SK-N-SH (cell line): ENCODE measurements around the gene ARHGEF11. TPM values are rescaled to one million over a fixed set of nuclear protein-coding genes. Genes with fewer than 3 reads are reported as not detected.

Experiments used
- CTCF ChIA-PET: fragments of 300-600, 350-600 bp; formaldehyde crosslinking; extraction: SDS; loops from one replicate; lab custom pipeline; 2021; lab: Yijun Ruan, JAX
- POLR2A ChIA-PET: fragments of 350-600 bp; sonication (Branson Sonifier 250); formaldehyde crosslinking; extraction: SDS; loops from one replicate; lab custom pipeline; 2020; ENCODE audit warnings: antibody characterized with exemption, inconsistent platforms; lab: Yijun Ruan, JAX
- DNase-seq: peaks from one replicate; pipeline ENCODE4 v3.0.0; 2012
- H2AFZ ChIP-seq: fragments of 200-600 bp; sonication (generic); 2 replicates; pipeline ENCODE4 v1.8.1; 2016; ENCODE audit warnings: antibody characterized with exemption, mild to moderate bottlenecking, low read depth
- H3F3A ChIP-seq: fragments of 200-600 bp; sonication (generic); replicated peaks from 2 replicates; pipeline ENCODE3; 2016; ENCODE audit warnings: antibody characterized with exemption, mild to moderate bottlenecking; ENCODE audit not compliant: insufficient read depth
- H3K27ac ChIP-seq, 2 experiments: fragments of 200-500 bp in 1 of 2; fragments of 200-600 bp in 1 of 2; sonication (Bioruptor generic) in 1 of 2; sonication (generic), shearing (Covaris generic) in 1 of 2; 2 replicates each; pipeline versions ENCODE4 v1.5.1 to v1.6.1; 2014 to 2016; ENCODE audit warnings: low read depth in 2 of 2, inconsistent platforms in 1 of 2, low read length in 1 of 2, mild to moderate bottlenecking in 1 of 2, mixed read lengths in 1 of 2
- H3K27me3 ChIP-seq: fragments of 200-600 bp; sonication (generic), shearing (Covaris generic); 2 replicates; pipeline ENCODE4 v1.6.1; 2016; ENCODE audit warnings: mixed run types; ENCODE audit not compliant: insufficient read depth
- H3K36me3 ChIP-seq, 2 experiments: fragments of 200-500 bp in 1 of 2; fragments of 200-600 bp in 1 of 2; sonication (Bioruptor generic) in 1 of 2; sonication (generic) in 1 of 2; replicated peaks in 1 of 2; 2 replicates each; pipeline versions ENCODE3 to v1.5.1; 2014 to 2016; ENCODE audit warnings: low read length in 1 of 2, mild to moderate bottlenecking in 1 of 2; ENCODE audit not compliant: insufficient read depth in 2 of 2, control insufficient read depth in 1 of 2
- H3K4me1 ChIP-seq, 2 experiments: fragments of 200-500 bp in 1 of 2; fragments of 200-600 bp in 1 of 2; sonication (Bioruptor generic) in 1 of 2; sonication (generic), shearing (Covaris generic) in 1 of 2; 2 replicates each; pipeline versions ENCODE4 v1.5.1 to v1.6.1; 2014 to 2016; ENCODE audit warnings: low read depth in 1 of 2, low read length in 1 of 2, mixed run types in 1 of 2; ENCODE audit not compliant: insufficient read depth in 2 of 2, control insufficient read depth in 1 of 2
- H3K4me2 ChIP-seq: fragments of 200-600 bp; sonication (generic), shearing (Covaris generic); 2 replicates; pipeline ENCODE4 v1.6.1; 2017; ENCODE audit warnings: mixed run types
- H3K4me3 ChIP-seq, 2 experiments: fragments of 200-500 bp in 1 of 2; fragments of 200-600 bp in 1 of 2; sonication (Bioruptor generic) in 1 of 2; sonication (generic), shearing (Covaris generic) in 1 of 2; 2 replicates each; pipeline versions ENCODE4 v1.5.1 to v1.8.1; 2014 to 2016; ENCODE audit warnings: low read depth in 2 of 2, inconsistent platforms in 1 of 2, low read length in 1 of 2, mild to moderate bottlenecking in 1 of 2, mixed read lengths in 1 of 2, moderate library complexity in 1 of 2
- H3K79me2 ChIP-seq: fragments of 200-600 bp; sonication (generic); 2 replicates; pipeline ENCODE4 v1.8.1; 2017; ENCODE audit warnings: mild to moderate bottlenecking; ENCODE audit not compliant: insufficient read depth
- H3K9ac ChIP-seq: fragments of 200-600 bp; sonication (generic); 2 replicates; pipeline ENCODE4 v1.6.1; 2017; ENCODE audit warnings: mixed run types
- H3K9me2 ChIP-seq: fragments of 200-600 bp; sonication (generic); 2 replicates; pipeline ENCODE4 v1.6.1; 2017; ENCODE audit warnings: mixed run types
- H3K9me3 ChIP-seq: fragments of 200-600 bp; sonication (generic); 2 replicates; pipeline ENCODE4 v1.6.1; 2017; ENCODE audit warnings: mixed run types, mild to moderate bottlenecking, moderate library complexity
- H4K20me1 ChIP-seq: fragments of 200-600 bp; sonication (generic); 2 replicates; pipeline ENCODE4 v1.6.1; 2017; ENCODE audit warnings: mild to moderate bottlenecking, mixed run types; ENCODE audit not compliant: insufficient read depth
- FOSL2 ChIP-seq: IDR thresholded peaks from 2 replicates; pipeline ENCODE4 v1.4.0; 2012; ENCODE audit warnings: low read depth, mild to moderate bottlenecking, moderate library complexity, borderline replicate concordance
- FOXM1 ChIP-seq: IDR thresholded peaks from 2 replicates; pipeline ENCODE4 v1.4.0; 2012; ENCODE audit warnings: low read depth, mild to moderate bottlenecking
- GATA2 ChIP-seq: sonication (generic); formaldehyde crosslinking; IDR thresholded peaks from 2 replicates; pipeline ENCODE4 v1.5.0; 2020; ENCODE audit warnings: mild to moderate bottlenecking, missing genetic modification reagents
- JUND ChIP-seq: IDR thresholded peaks from 2 replicates; pipeline ENCODE4 v1.4.0; 2012
- MAX ChIP-seq: IDR thresholded peaks from 2 replicates; pipeline ENCODE4 v1.4.0; 2012; ENCODE audit warnings: low read depth
- NRF1 ChIP-seq: IDR thresholded peaks from 2 replicates; pipeline ENCODE4 v1.6.1; 2012; ENCODE audit warnings: low read depth, mild to moderate bottlenecking, low read length
- PBX3 ChIP-seq: IDR thresholded peaks from 2 replicates; pipeline ENCODE4; 2012
- RAD21 ChIP-seq: IDR thresholded peaks from 2 replicates; pipeline ENCODE4 v1.6.1; 2012; ENCODE audit warnings: mild to moderate bottlenecking, low read length
- RCOR1 ChIP-seq: fragments of 150-350 bp; IDR thresholded peaks from 2 replicates; pipeline ENCODE4 v1.6.1; 2017; ENCODE audit warnings: antibody characterized with exemption, low read length
- RFX5 ChIP-seq: IDR thresholded peaks from 2 replicates; pipeline ENCODE4 v1.6.1; 2012; ENCODE audit warnings: mild to moderate bottlenecking, improper control_type of control experiment, low read length
- SMC3 ChIP-seq: IDR thresholded peaks from 2 replicates; pipeline ENCODE4 v1.6.1; 2012; ENCODE audit warnings: low read depth, low read length, improper control_type of control experiment
- TAF1 ChIP-seq: IDR thresholded peaks from 2 replicates; pipeline ENCODE4 v1.6.1; 2012; ENCODE audit warnings: low read depth, mild to moderate bottlenecking, low read length, moderate library complexity, borderline replicate concordance
- TEAD4 ChIP-seq: IDR thresholded peaks from 2 replicates; pipeline ENCODE4 v1.4.0; 2012; ENCODE audit warnings: mild to moderate bottlenecking, borderline replicate concordance; ENCODE audit not compliant: insufficient read depth
- YY1 ChIP-seq: IDR thresholded peaks from 2 replicates; pipeline ENCODE4 v1.4.0; 2012; ENCODE audit warnings: low read depth, mild to moderate bottlenecking
- WGBS: methylation state at CpG from one replicate; pipeline ENCODE4 v1.1.6; 2017; ENCODE audit warnings: low lambda C conversion rate; 5-methylcytosine and 5-hydroxymethylcytosine counted together
- polyA plus RNA-seq, 3 experiments: library from polyadenylated mRNA; depleted of rRNA; stranded (reverse); fragments of >200 nt; gene quantifications; 2 replicates each; pipeline ENCODE4 v1.2.3, GENCODE V29; 2012
- TF ChIP-seq, protein P1 (sequence below): IDR thresholded peaks from 2 replicates; pipeline ENCODE4 v1.4.0; 2012; ENCODE audit warnings: low read depth, borderline replicate concordance
- TF ChIP-seq, protein P2 (sequence below): fragments of 200-600 bp; sonication (generic); IDR thresholded peaks from 2 replicates; pipeline ENCODE4 v1.6.1; 2017; ENCODE audit warnings: antibody characterized with exemption, mild to moderate bottlenecking, moderate library complexity
- TF ChIP-seq, protein P3 (sequence below): IDR thresholded peaks from 2 replicates; pipeline ENCODE4 v1.6.1; 2012; ENCODE audit warnings: mild to moderate bottlenecking, low read depth, low read length, moderate library complexity

Gene ARHGEF11
- polyA plus RNA-seq, 1 of the 3 experiments (the other 2 are of a cell fraction), result 19.0 TPM

DNA sequence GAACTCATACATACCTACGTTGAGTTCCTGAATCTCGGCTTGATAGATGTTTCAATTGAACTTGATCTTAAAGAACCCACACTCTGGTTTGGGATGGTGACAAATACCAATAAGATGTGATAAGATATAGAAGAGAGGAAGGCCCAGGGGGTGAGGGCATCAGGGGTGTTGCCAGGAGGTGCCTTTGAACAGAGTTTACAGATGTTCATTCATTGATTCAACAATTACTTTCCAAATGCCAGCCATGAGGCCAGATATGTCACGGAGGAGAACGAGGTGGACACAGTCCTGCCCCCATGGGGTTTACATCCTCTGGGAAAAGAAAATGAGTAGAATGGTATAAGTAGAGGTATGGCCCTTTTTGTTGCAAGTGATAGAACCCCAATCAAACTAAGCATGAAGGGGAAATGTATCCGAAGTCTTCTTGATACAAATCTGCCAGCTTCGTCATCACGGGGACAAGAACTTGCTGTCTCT is 124.5 kb downstream of the ARHGEF11 start:
- H3K9ac ChIP-seq, result no peak overlapping the region
- TF ChIP-seq PBX3, result no peak
- no peak for TF ChIP-seq SMC3
- TF ChIP-seq RAD21, result no peak
- TF ChIP-seq TAF1, result no peak
- TF ChIP-seq, protein P1, sequence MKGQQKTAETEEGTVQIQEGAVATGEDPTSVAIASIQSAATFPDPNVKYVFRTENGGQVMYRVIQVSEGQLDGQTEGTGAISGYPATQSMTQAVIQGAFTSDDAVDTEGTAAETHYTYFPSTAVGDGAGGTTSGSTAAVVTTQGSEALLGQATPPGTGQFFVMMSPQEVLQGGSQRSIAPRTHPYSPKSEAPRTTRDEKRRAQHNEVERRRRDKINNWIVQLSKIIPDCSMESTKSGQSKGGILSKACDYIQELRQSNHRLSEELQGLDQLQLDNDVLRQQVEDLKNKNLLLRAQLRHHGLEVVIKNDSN, result no peak
- TF ChIP-seq JUND, result no peak
- no peak for TF ChIP-seq RFX5
- TF ChIP-seq FOSL2, result no peak
- TF ChIP-seq YY1, result no peak
- no peak for TF ChIP-seq NRF1
- TF ChIP-seq MAX, result no peak
- no peak for TF ChIP-seq RCOR1
- no peak for TF ChIP-seq GATA2 (CRISPR knock-in tag)
- TF ChIP-seq, all 33 proteins: peak for 0
- ChIA-PET CTCF (interaction anchor here (1.3 to 12.9 kb wide), 4 partner anchors 10 to 62 kb away, joined by 3 to 308 read pairs (median 93); partner anchors contain the start of gene PEAR1), POLR2A (no interaction called here)
- H3K4me1 ChIP-seq, result peaks cover 3 to 13% of the 10 kb centered on the region in 2 experiments; a peak in 2 of 4 replicates
- no peak for DNase-seq
- H3K36me3 ChIP-seq, result no peaks in the 10 kb centered on the region
- H3K27me3 ChIP-seq, result no peaks in the 10 kb centered on the region
- peaks cover 9% of the 10 kb centered on the region for H3F3A ChIP-seq
- peaks cover 3% of the 10 kb centered on the region; the same call in 1 of the 2 replicates for H3K9me3 ChIP-seq
- H3K4me2 ChIP-seq, result no peak overlapping the region
- H2AFZ ChIP-seq, result no peak overlapping the region
- H4K20me1 ChIP-seq, result no peaks in the 10 kb centered on the region
- H3K27ac ChIP-seq, result no peak overlapping the region
- no peaks in the 10 kb centered on the region for H3K9me2 ChIP-seq
- no peaks in the 10 kb centered on the region for H3K79me2 ChIP-seq
- WGBS, result 90% methylated on average over 7 of the region's 7 CpGs
- H3K4me3 ChIP-seq, result no peak overlapping the region

- H3K36me3 ChIP-seq, result no peaks in the 10 kb centered on the region
- H3K27ac ChIP-seq, result no peak within 1 kb of the TSS
- no peaks in the 10 kb centered on the region for H3K79me2 ChIP-seq
- no peak within 1 kb of the TSS for H3K9ac ChIP-seq
- H3F3A ChIP-seq, result peaks cover 6% of the 10 kb centered on the region
- 72% methylated on average over 71 of the region's 71 CpGs for WGBS
- ChIA-PET CTCF (interaction anchor here (1.3 to 12.9 kb wide), 4 partner anchors 9 to 61 kb away, joined by 3 to 308 read pairs (median 93); partner anchors contain the start of gene PEAR1), POLR2A (no interaction called here)
- DNase-seq, result peak; percentile 75
- no peak within 1 kb of the TSS for H3K4me2 ChIP-seq
- H4K20me1 ChIP-seq, result no peaks in the 10 kb centered on the region
- peaks cover 3% of the 10 kb centered on the region; the same call in 1 of the 2 replicates for H3K9me3 ChIP-seq
- H3K27me3 ChIP-seq, result no peaks in the 10 kb centered on the region
- H3K4me1 ChIP-seq, result peaks cover 0 to 8% of the 10 kb centered on the region in 2 experiments; a peak in 1 of 4 replicates
- H3K4me3 ChIP-seq, result no peak within 1 kb of the TSS; a peak in 1 of 4 replicates
- H2AFZ ChIP-seq, result no peak within 1 kb of the TSS
- no peaks in the 10 kb centered on the region for H3K9me2 ChIP-seq
- TF ChIP-seq, protein P2, sequence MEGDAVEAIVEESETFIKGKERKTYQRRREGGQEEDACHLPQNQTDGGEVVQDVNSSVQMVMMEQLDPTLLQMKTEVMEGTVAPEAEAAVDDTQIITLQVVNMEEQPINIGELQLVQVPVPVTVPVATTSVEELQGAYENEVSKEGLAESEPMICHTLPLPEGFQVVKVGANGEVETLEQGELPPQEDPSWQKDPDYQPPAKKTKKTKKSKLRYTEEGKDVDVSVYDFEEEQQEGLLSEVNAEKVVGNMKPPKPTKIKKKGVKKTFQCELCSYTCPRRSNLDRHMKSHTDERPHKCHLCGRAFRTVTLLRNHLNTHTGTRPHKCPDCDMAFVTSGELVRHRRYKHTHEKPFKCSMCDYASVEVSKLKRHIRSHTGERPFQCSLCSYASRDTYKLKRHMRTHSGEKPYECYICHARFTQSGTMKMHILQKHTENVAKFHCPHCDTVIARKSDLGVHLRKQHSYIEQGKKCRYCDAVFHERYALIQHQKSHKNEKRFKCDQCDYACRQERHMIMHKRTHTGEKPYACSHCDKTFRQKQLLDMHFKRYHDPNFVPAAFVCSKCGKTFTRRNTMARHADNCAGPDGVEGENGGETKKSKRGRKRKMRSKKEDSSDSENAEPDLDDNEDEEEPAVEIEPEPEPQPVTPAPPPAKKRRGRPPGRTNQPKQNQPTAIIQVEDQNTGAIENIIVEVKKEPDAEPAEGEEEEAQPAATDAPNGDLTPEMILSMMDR, result peak; percentile 42
- TF ChIP-seq, protein P3, sequence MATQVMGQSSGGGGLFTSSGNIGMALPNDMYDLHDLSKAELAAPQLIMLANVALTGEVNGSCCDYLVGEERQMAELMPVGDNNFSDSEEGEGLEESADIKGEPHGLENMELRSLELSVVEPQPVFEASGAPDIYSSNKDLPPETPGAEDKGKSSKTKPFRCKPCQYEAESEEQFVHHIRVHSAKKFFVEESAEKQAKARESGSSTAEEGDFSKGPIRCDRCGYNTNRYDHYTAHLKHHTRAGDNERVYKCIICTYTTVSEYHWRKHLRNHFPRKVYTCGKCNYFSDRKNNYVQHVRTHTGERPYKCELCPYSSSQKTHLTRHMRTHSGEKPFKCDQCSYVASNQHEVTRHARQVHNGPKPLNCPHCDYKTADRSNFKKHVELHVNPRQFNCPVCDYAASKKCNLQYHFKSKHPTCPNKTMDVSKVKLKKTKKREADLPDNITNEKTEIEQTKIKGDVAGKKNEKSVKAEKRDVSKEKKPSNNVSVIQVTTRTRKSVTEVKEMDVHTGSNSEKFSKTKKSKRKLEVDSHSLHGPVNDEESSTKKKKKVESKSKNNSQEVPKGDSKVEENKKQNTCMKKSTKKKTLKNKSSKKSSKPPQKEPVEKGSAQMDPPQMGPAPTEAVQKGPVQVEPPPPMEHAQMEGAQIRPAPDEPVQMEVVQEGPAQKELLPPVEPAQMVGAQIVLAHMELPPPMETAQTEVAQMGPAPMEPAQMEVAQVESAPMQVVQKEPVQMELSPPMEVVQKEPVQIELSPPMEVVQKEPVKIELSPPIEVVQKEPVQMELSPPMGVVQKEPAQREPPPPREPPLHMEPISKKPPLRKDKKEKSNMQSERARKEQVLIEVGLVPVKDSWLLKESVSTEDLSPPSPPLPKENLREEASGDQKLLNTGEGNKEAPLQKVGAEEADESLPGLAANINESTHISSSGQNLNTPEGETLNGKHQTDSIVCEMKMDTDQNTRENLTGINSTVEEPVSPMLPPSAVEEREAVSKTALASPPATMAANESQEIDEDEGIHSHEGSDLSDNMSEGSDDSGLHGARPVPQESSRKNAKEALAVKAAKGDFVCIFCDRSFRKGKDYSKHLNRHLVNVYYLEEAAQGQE, result no peak
- TF ChIP-seq RAD21 (peak; percentile 50), FOXM1 (no peak), SMC3 (peak; percentile 16; the same call in 1 of the 2 replicates), YY1 (no peak), TEAD4 (no peak), JUND (no peak), RCOR1 (no peak)
- TF ChIP-seq, protein P1, result no peak
Measured at GRCh38 chr1:156920233-156921052, 125.1 kb downstream of the ARHGEF11 start, which contains the start of gene LRRC71. TSS of gene LRRC71 (plus strand) at chr1:156920632. CDS start at chr1:156920804, 172 bp downstream.
